A549 (cell line): ENCODE data around the gene TOPBP1.

Experiments used
- EP300 ChIP-seq, 2 experiments: fragments of >200 bp; sonication (Bioruptor Twin); formaldehyde crosslinking; IDR thresholded peaks; 2 replicates in 1 of 2; 3 replicates in 1 of 2; pipeline ENCODE4 v1.6.1; 2016 to 2017
- HOXA7 ChIP-seq: fragments of 250-450 bp; sonication (Bioruptor Pico); IDR thresholded peaks from 2 replicates; pipeline ENCODE4 v1.5.0; 2020; ENCODE audit warnings: mild to moderate bottlenecking, moderate library complexity
- POLR2A ChIP-seq: IDR thresholded peaks from 2 replicates; pipeline ENCODE4 v1.6.1; 2012; ENCODE audit warnings: mild to moderate bottlenecking, low read length
- REST ChIP-seq: fragments of 200-600 bp; sonication (generic); IDR thresholded peaks from 2 replicates; pipeline ENCODE4 v1.6.1; 2016; ENCODE audit warnings: antibody characterized with exemption, mild to moderate bottlenecking, moderate library complexity
- TF ChIP-seq, protein P1 (sequence below): fragments of >200 bp; sonication (Bioruptor Twin); formaldehyde crosslinking; IDR thresholded peaks from 3 replicates; pipeline ENCODE4 v1.5.1; 2016

GRCh38 chr3:133570937-133571320, 90.8 kb downstream of the TOPBP1 start:
- TF ChIP-seq POLR2A (no peak), EP300 (IDR thresholded peaks at IDR 0.05) (no peak), REST (no peak), HOXA7 (CRISPR knock-in tag) (no peak)
- TF ChIP-seq, protein P1, sequence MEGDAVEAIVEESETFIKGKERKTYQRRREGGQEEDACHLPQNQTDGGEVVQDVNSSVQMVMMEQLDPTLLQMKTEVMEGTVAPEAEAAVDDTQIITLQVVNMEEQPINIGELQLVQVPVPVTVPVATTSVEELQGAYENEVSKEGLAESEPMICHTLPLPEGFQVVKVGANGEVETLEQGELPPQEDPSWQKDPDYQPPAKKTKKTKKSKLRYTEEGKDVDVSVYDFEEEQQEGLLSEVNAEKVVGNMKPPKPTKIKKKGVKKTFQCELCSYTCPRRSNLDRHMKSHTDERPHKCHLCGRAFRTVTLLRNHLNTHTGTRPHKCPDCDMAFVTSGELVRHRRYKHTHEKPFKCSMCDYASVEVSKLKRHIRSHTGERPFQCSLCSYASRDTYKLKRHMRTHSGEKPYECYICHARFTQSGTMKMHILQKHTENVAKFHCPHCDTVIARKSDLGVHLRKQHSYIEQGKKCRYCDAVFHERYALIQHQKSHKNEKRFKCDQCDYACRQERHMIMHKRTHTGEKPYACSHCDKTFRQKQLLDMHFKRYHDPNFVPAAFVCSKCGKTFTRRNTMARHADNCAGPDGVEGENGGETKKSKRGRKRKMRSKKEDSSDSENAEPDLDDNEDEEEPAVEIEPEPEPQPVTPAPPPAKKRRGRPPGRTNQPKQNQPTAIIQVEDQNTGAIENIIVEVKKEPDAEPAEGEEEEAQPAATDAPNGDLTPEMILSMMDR, result no peak
